Astrocyte (in vitro differentiated cells and primary cell): ENCODE measurements around the gene PRSS50. TPM values are rescaled to one million over a fixed set of nuclear protein-coding genes. Genes with fewer than 3 reads are reported as not detected.

Experiments
- DNase-seq: peaks from one replicate; pipeline ENCODE4 v3.0.0-alpha.2; 2010; ENCODE audit warnings: low read depth
- FAIRE-seq: peaks from 2 replicates; lab custom pipeline; 2011; peaks lifted over from hg19 to GRCh38; lab: Jason Lieb, UNC
- H2AFZ ChIP-seq: 2 replicates; pipeline ENCODE4 v1.6.0; 2012; ENCODE audit warnings: low read depth, low read length, inconsistent platforms
- H3K27ac ChIP-seq: 2 replicates; pipeline ENCODE4 v1.5.1; 2011; ENCODE audit warnings: low read depth, low read length, inconsistent platforms
- H3K27me3 ChIP-seq: 2 replicates; pipeline ENCODE4 v1.6.0; 2011; ENCODE audit warnings: low read length, inconsistent platforms; ENCODE audit not compliant: insufficient read depth
- H3K36me3 ChIP-seq: 2 replicates; pipeline ENCODE4 v1.5.1; 2011; ENCODE audit warnings: low read length, inconsistent platforms; ENCODE audit not compliant: insufficient read depth
- H3K4me1 ChIP-seq: 2 replicates; pipeline ENCODE4 v1.5.1; 2011; ENCODE audit warnings: low read length, inconsistent platforms; ENCODE audit not compliant: insufficient read depth
- H3K4me2 ChIP-seq: 2 replicates; pipeline ENCODE4 v1.6.0; 2012; ENCODE audit warnings: low read length, inconsistent platforms
- H3K4me3 ChIP-seq: 2 replicates; pipeline ENCODE4 v1.5.1; 2011; ENCODE audit warnings: low read depth, mild to moderate bottlenecking, low read length, inconsistent platforms; ENCODE audit not compliant: insufficient read depth
- H3K79me2 ChIP-seq: 2 replicates; pipeline ENCODE4 v1.6.0; 2012; ENCODE audit warnings: mild to moderate bottlenecking, low read length, inconsistent platforms; ENCODE audit not compliant: insufficient read depth
- H3K9ac ChIP-seq: 2 replicates; pipeline ENCODE4 v1.6.0; 2012; ENCODE audit warnings: mild to moderate bottlenecking, low read length, inconsistent platforms
- H3K9me3 ChIP-seq: 2 replicates; pipeline ENCODE4 v1.5.1; 2012; ENCODE audit warnings: low read depth, mild to moderate bottlenecking, low read length, inconsistent platforms; ENCODE audit not compliant: insufficient read depth
- H4K20me1 ChIP-seq: 2 replicates; pipeline ENCODE4 v1.6.0; 2012; ENCODE audit warnings: low read length, inconsistent platforms; ENCODE audit not compliant: insufficient read depth
- H3K27ac Mint-ChIP-seq: one replicate; pipeline ENCODE4 v1.8.0; 2021; ENCODE audit warnings: mild to moderate bottlenecking, mixed read lengths; ENCODE audit not compliant: unreplicated experiment
- H3K27me3 Mint-ChIP-seq: one replicate; pipeline ENCODE4 v1.8.0; 2021; ENCODE audit warnings: low read depth, mixed read lengths; ENCODE audit not compliant: unreplicated experiment
- H3K36me3 Mint-ChIP-seq: one replicate; pipeline ENCODE4 v1.8.0; 2021; ENCODE audit warnings: low read depth, mixed read lengths; ENCODE audit not compliant: unreplicated experiment
- H3K4me1 Mint-ChIP-seq: one replicate; pipeline ENCODE4 v1.8.0; 2021; ENCODE audit warnings: low read depth, mixed read lengths; ENCODE audit not compliant: unreplicated experiment
- H3K4me3 Mint-ChIP-seq: one replicate; pipeline ENCODE4 v1.8.0; 2021; ENCODE audit warnings: mild to moderate bottlenecking, moderate library complexity, mixed read lengths; ENCODE audit not compliant: unreplicated experiment
- H3K9me3 Mint-ChIP-seq: one replicate; pipeline ENCODE4 v1.8.0; 2021; ENCODE audit warnings: mild to moderate bottlenecking, mixed read lengths; ENCODE audit not compliant: unreplicated experiment
- CTCF ChIP-seq: IDR thresholded peaks from 2 replicates; pipeline ENCODE4 v1.5.1; 2011; ENCODE audit warnings: low read depth, mild to moderate bottlenecking, inconsistent platforms, low read length, moderate library complexity; ENCODE audit not compliant: insufficient read depth
- EZH2 ChIP-seq: IDR thresholded peaks from 2 replicates; pipeline ENCODE4 v1.6.1; 2012; ENCODE audit warnings: mild to moderate bottlenecking, low read length, inconsistent platforms; ENCODE audit not compliant: insufficient read depth
- total RNA-seq: library from RNA; stranded (reverse); gene quantifications from 2 replicates; pipeline ENCODE4 v1.2.1, GENCODE V29; 2021

PRSS50 gene
- total RNA-seq, 1 donor from 2014 or later: not detected

GRCh38 chr3:46733026-46733800 lies 15.5 kb upstream of the PRSS50 start:
- Histone ChIP-seq H3K4me3 (no peak overlapping the region), H3K36me3 (no peaks in the 10 kb centered on the region), H3K4me1 (no peaks in the 10 kb centered on the region), H2AFZ (no peak overlapping the region), H3K9ac (no peak overlapping the region), H3K9me3 (no peaks in the 10 kb centered on the region), H3K27me3 (no peaks in the 10 kb centered on the region), H3K4me2 (no peak overlapping the region), H3K79me2 (no peaks in the 10 kb centered on the region), H4K20me1 (no peaks in the 10 kb centered on the region), H3K27ac (no peak overlapping the region)
- H3K4me1 Mint-ChIP-seq: no peaks in the 10 kb centered on the region
- FAIRE-seq (no peak), DNase-seq (no peak)
- H3K4me3 Mint-ChIP-seq: no peak overlapping the region
- H3K36me3 Mint-ChIP-seq: no peaks in the 10 kb centered on the region
- TF ChIP-seq CTCF (no peak), EZH2 (no peak)
- H3K27ac Mint-ChIP-seq: no peak overlapping the region
- peaks cover 30% of the 10 kb centered on the region for H3K27me3 Mint-ChIP-seq
- no peaks in the 10 kb centered on the region for H3K9me3 Mint-ChIP-seq

GRCh38 chr3:46731795-46732194 lies 14.1 kb upstream of the PRSS50 start:
- H3K36me3 Mint-ChIP-seq: no peaks in the 10 kb centered on the region
- no peak overlapping the region for H3K27ac Mint-ChIP-seq
- H3K4me3 Mint-ChIP-seq: no peak overlapping the region
- H3K9ac ChIP-seq: no peak overlapping the region
- H2AFZ ChIP-seq: no peak overlapping the region
- no peak overlapping the region for H3K27ac ChIP-seq
- H3K27me3 Mint-ChIP-seq: peaks cover 22% of the 10 kb centered on the region
- DNase-seq (no peak), FAIRE-seq (no peak)
- H3K9me3 ChIP-seq: no peaks in the 10 kb centered on the region
- no peaks in the 10 kb centered on the region for H3K9me3 Mint-ChIP-seq
- H3K36me3 ChIP-seq: no peaks in the 10 kb centered on the region
- no peaks in the 10 kb centered on the region for H3K27me3 ChIP-seq
- H3K4me1 ChIP-seq: no peaks in the 10 kb centered on the region
- H3K4me3 ChIP-seq: no peak overlapping the region
- no peak for TF ChIP-seq CTCF
- TF ChIP-seq EZH2: no peak
- no peaks in the 10 kb centered on the region for H3K4me1 Mint-ChIP-seq
- H3K79me2 ChIP-seq: no peaks in the 10 kb centered on the region
- no peak overlapping the region for H3K4me2 ChIP-seq
- no peaks in the 10 kb centered on the region for H4K20me1 ChIP-seq

GRCh38 chr3:46730819-46731218 lies 13.2 kb upstream of the PRSS50 start:
- H3K27ac ChIP-seq: no peak overlapping the region
- Mint-ChIP-seq H3K4me3 (no peak overlapping the region), H3K27me3 (peaks cover 18% of the 10 kb centered on the region), H3K9me3 (no peaks in the 10 kb centered on the region), H3K27ac (no peak overlapping the region), H3K4me1 (peaks cover 6% of the 10 kb centered on the region), H3K36me3 (no peaks in the 10 kb centered on the region)
- TF ChIP-seq CTCF (no peak), EZH2 (no peak)
- H3K4me3 ChIP-seq: no peak overlapping the region
- no peaks in the 10 kb centered on the region for H3K79me2 ChIP-seq
- H3K9ac ChIP-seq: no peak overlapping the region
- no peaks in the 10 kb centered on the region for H3K27me3 ChIP-seq
- no peaks in the 10 kb centered on the region for H3K9me3 ChIP-seq
- no peaks in the 10 kb centered on the region for H3K36me3 ChIP-seq
- H3K4me2 ChIP-seq: no peak overlapping the region
- no peak for DNase-seq
- no peaks in the 10 kb centered on the region for H3K4me1 ChIP-seq
- H2AFZ ChIP-seq: no peak overlapping the region
- no peak for FAIRE-seq
- H4K20me1 ChIP-seq: no peaks in the 10 kb centered on the region
